Measurements from ENCODE around the gene FAM110C.
"Not testable (repeated sequence)": the region's sequence is repeated elsewhere in the genome, so short reads cannot be mapped to it uniquely, and the experiment has no call there.

Gene FAM110C, protein sequence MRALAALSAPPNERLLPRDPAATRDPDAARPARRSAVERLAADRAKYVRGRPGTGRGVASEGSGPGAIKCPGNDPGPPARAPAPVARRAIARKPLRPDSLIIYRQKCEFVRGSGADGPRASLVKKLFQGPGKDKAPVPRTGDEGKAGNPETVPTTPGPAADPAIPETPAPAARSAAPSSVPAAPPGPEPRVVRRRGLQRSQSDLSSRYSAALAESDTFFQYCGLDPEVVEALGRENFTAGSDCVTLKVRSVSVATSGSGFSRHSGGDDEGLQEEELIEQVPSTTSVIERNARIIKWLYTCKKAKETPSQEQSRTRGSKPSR

DNA sequence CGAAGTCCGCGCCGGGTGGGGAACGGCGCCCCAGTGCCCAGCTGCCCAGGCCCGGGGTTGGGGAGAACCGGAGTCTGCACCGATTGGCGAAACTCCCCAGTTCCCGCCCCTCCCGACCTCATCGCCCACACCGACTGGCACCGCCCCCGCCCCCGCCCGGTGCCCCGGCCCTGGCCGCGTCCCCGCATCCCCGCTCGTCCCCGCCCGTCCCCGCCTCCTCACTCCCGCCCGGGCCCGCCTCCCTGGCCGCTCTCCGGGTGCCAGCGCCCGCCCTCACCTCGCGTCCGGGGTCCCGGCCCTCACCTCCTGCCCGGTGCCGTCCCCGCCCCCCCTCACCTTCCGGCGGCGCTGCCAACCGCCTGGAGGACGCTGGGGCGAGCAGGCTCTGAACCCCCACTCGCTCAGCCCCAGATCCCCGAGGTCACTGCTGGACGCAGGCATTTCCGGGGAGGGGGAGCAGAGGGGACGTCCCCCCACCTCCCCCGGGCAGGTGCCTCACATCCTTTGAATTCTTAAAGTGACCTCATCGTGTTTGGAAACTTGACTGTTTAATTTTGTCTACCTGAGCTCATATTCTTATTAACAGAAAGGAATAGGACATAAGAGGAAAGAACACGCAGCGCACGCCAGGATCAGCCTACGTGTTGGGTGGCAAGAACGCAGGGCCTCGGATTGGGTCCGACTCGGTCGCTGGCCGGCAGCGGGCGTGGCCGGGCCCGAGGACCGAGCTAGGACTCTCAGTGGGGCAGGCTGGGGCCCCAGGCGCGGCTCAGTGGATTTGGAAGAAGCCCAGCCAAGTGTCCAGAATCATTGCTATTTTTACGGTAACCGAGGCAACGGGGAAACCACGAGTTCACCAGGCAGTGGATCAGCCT, at the start of gene FAM110C:
FAM110C (minus strand) TSS at position 35 of the 875 bp plus-strand sequence. CDS start 120 bp downstream, outside the sequence.
- peak in 3 of 4 experiments; percentile 11 to 12 (median 11) for DNase-seq

DNA sequence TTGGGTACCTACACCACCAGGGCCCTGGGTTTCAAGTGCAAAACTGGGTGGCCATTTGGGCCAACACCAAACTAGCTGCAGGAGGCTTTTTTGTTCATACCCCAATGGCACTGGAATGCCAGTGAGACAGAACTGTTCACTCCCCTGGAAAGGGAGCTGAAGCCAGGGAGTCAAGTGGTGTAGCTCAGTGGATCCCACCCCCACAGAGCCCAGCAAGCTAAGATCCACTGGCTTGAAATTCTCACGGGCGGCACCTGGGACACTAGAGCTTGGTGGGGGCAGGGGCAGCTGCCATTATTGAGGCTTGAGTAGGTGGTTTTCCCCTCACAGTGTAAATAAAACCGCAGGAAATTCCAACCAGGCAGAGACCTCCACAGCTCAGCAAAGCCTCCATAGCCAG, 46.0 kb upstream of the FAM110C start:
- DNase-seq, result no peak

DNA sequence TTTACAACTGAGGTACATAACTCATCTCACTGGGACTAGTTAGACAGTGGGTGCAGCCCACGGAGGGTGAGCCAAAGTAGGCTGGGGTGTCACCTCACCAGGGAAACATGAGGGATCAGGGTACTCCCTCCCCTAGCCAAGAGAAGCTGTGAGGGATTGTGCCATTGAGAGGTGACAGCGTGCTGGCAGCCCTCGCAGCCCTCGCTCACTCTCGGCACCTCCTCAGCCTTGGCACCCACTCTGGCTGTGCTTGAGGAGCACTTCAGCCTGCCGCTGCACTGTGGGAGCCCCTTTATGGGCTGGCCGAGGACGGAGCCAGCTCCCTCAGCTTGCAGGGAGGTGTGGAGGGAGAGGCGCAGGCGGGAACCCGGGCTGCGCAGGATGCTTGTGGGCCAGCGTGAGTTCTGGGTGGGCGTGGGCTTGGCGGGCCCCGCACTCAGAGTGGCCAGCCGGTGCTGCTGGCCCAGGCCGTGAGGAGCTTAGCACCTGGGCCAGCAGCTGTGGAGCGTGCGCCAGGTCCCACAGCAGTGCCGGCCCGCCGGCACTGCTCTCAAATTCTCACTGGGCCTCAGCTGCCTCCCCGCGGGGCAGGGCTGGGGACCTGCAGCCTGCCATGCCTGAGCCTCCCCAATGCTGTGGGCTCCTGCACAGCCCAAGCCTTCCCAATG, 44.5 kb upstream of the FAM110C start:
- no peak for DNase-seq

DNA sequence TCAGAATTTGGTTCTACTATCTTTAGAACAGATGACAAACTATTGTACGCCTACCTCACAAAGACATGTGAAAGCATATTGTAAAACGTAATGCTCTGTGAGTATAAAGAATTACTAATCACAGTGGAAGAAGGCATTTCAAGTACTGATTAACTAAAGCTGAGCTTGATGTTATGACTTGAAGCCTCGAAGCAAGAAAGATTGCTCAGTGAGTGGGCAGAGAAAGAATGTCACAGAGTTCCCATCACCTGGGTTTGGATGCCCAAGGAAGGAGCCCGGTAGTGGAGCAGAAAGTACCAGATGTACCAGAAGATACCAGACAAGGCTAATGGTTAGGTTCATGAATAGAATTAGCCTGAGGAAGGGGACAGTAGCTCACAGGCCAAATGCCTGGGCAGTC, 39.5 kb upstream of the FAM110C start:
- DNase-seq, result no peak

DNA sequence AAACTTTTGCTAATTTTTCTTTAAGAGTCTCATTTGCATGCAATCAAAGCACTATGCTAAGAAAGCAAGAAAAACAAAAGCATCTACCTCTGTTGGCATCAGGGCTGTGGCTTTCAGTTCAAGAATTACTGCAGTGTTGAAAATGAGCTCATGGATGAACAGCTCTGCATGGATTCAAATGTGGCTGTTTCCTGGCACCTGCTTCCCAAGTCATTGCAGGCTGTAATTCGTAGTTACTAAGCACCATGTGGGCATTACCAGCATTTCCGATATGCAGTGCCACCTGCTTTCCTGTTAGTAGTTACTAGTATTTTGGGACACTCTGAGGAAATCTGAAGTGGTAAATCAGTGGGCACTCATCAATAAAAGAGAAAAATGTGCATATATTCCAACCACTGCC, 37.8 kb upstream of the FAM110C start:
- no peak for DNase-seq

DNA sequence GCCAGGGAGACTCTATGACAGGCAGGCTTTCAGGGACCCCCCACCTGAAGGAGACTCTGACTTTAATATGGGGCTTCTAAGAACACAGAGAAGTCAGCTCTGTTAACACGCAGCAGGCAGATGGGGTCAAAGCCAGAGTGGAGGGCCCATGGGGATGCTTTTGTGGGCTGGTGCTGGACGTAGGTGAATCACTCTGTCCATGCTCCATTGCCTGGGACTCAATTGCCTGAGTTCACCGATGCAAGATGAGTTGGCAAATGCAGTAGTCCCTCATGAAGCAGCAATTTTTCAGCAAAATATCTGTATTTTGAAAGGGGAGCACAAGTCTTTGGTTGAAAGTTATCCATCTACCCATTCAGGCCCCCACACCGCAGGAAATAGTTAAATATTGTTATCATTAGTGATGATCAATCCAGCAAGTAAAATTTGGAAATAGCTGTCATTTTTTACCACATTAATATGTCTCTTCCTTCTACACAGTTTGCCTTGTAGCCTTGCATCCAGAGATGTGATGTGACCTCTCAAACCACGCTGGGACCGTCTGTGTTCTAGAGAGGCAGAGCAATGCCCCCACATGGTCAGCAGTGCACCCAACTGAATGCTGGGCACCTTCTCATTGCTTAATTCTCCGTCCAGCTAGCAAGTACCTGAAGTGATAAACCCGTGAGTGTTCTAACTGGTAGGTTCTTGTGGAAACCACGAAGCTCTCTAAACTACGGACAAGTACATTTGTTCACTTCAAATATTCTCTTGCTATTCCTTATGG, 34.8 kb upstream of the FAM110C start:
- DNase-seq, result no peak

DNA sequence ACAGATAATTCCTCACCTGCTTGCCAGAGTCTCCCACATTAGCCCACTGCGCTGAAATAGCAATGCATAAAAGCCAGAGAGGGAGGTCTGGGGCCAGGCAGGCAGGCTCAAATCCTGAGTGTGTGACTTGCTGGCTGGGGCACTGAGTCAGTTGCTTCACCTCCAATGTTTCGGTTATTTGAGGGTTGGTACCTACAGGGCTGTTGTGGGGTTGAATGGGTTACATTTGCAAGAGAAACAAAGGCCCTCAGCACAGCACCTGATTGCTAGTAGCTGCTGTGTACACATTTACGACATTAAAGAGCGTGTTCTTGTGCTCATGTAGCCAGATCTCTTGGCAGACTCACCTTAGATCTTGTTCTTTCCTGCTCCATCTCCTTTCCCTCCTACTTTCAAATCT, 34.1 kb upstream of the FAM110C start:
- no peak for DNase-seq

DNA sequence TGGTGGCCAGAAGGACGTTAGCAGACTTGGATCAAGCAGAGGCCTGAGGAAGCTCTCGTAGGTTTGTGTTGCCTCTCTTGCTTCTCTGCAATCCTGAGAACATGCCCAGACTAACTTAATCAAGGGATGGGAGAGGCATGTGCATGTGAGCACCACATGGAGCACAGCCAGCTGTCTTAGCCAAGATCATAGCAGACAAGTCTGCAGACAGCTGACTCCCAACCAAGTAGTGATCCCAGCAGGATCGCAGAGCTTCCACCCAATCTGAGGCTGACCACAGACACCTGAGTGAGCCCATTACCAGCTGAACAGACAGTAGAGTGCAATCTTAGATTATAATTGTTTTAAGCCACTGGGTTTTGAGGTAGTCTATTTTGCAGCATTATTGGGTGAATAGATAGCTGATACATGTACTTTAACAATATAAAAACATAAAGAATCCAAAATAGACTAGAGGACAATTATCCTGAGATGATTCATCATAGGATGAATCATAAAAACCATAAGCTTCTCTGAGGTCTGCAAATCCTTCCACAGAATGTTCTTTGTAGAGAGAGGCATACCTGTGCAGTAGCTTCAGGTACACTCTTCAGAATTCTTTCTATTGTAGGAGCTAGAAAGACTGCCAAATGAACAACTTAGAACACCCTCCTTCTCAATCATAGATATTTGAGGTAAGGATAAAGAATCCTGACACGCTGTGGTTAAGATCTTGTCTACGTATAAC, 25.2 kb upstream of the FAM110C start:
- DNase-seq, result no peak

DNA sequence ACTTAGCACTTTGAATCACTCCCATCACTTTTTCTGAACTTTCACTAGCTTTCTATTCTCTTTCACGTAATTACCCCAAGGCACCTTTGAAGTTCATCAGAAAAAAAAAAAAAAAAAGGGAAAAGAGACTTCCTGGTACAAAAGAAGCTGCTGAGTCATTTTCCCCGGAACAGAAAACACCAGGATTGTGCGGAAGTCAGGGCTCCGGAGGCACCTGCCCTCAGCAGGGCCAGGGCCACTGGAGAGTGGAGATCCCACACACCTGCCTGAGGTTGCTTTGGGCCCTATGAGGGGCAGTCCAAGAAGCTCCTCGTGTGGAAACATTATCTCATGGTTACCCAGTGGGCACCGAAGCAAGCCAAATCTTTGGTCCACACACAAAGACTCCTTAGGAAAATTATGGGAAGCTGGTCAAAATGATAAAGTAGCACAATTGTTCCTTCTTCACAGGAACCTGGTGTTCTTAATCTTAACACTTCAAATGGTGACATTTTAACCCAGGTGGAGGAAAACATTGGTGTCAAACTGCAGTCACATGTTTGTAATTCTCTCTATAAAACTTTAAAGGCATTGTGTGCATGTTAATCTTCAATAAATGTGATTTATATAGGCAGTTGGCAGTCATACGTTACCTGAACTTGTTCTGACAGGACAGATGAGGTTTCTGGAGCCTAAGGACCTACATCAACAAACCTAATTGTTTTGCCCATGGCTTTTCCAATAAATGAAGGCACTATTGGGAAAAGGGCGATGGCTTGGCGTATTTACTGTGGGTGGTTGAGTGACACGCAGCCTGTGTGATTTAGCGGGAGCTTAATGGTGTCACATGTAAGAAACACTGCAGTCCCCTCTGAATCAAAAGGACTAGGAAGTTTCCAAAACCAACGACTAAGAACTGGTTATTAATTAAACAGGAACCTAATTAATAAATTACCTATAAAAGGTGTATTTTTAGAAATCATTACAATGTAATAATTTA, 23.4 kb upstream of the FAM110C start:
- no peak for DNase-seq

DNA sequence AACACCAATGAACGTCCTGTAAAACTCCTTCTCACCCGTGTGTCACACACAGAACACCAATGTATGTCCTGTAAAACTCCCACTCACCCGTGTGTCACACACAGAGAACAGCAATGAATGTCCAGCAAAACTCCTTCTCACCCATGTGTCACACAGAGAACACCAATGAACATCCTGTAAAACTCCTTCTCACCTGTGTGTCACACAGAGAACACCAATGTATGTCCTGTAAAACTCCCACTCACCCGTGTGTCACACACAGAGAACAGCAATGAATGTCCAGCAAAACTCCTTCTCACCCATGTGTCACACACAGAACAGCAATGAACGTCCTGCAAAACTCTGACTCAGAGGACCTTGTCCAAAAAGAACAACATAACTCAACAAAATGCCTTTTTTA, 22.3 kb upstream of the FAM110C start:
- not testable (repeated sequence) for DNase-seq

DNA sequence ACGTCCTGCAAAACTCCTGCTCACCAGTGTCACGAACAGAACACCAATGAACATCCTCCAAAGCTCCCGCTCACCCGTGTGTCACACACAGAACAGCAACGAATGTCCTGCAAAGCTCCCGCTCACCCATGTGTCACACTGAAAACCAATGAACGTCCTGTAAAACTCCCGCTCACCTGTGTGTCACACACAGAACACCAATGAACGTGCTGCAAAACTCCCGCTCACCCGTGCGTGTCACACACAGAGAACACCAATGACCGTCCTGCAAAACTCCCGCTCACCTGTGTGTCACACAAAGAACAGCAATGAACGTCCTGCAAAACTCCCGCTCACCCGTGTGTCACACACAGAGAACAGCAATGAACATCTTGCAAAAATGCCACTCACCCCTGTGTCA, 20.5 kb upstream of the FAM110C start:
- DNase-seq, result no peak

DNA sequence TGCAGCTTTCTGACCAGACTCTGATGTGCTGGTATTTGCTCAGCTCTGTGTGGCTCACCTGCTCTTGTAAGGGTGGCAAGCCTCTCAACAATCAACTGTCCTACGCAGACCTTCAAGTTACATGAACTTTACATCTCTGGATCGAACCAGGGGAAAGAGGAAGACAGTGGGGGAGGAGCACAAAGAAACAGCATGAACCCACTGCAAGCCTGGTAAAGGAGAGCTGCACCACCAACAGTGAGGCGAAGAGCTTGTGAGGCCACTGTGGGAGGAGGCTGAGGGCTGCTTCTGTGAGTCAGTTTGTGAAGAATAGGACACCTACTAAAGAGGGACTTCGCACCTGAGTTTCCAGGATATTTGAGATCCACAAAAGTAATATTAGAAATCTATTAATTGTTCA, 18.8 kb upstream of the FAM110C start:
- no peak for DNase-seq

DNA sequence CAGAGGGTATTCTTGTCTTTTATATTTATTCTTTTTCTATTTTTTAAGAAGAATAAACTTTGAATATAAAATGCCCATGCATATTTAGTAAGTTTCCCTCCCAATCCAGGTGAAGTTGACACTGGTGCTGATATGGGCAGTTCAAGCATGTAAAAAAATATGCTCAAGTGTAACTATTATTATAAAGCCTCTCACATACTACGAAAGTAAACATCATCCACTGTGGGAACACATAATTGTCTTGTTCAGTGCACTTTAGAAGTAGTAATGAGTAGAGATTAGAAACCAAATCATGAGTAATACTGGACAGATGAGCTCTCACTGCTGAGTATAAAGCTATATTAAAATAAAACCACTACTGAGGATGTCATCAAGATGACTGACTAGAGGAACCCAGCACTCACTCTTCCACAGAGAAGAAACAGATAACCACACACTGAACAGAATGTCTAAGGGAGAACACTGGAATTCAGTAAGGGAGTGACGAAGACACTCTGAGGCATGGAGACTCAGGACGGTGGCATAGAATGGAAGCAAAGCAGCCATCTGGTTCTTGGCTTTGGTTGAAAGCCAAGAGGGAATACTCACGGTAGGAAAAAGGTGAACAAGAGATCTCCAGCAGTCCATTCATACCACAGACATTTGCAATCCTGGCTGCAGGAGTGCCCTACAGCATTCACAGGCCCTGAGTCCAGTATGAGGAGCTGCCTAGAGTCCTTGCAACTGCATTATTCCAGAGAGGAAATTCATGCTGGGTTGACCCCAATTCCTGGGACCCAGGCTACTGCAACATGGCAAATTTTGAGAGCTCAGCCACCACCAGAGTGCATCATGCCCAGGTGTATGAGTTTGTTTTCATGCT, 9.5 kb upstream of the FAM110C start:
- no peak for DNase-seq

DNA sequence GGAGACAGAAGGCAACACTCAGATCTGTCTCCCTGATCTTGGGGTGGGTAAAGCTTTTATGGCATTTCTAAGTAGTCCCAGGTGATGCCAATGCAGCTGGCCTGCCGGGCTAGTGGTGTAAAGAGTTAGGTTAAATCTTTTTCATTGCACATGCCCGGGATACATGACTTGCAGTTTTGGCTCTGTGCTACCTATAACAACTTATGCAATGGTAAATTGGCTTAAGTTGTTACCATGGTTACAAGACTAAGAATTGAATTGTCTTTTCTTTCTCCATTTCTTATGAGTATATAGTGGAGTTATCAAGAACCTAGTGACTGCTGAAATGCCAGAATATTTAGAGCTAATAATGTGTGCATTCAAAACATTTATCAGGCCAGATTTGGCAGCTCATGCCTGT, 5.3 kb upstream of the FAM110C start:
- no peak for DNase-seq

DNA sequence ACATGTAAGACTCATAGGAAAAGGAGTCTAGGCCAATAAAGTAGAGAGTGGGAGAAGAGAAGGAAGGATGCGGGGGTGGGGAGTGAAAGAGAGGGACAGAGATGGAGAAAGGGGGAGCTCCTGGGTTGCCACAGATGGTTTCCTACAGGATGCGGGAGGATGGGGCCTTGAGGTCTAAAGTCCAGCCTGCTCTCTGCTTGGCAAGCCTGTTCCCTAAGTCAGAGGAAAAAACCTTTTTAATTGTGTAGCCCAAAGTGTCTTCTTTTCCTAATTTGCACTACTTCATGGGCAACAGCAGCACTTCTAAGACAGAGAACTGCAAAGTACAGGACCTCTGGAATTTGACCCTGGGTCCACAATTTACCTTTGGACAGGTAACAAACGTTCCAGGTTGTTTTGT, 1.4 kb upstream of the FAM110C start:
- DNase-seq, result no peak

DNA sequence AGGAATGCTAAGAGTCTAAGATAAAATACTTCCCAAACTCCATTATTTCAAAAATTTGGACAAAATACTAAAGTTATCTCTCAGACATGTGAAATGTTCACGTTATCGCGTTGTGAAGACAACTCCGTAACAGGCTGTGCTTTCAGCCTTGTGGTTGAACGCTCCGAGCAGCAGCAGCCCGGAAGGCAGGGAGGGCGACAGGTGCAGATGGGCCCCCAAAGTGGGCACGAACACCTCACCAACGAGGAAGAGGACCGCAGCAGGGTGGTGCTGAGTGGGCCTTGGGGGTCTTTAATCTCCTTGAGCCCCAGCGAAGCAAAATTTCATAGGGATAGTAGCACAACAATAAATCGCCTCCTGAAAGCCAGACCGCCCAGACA, 1.0 kb upstream of the FAM110C start:
- DNase-seq, result no peak

DNA sequence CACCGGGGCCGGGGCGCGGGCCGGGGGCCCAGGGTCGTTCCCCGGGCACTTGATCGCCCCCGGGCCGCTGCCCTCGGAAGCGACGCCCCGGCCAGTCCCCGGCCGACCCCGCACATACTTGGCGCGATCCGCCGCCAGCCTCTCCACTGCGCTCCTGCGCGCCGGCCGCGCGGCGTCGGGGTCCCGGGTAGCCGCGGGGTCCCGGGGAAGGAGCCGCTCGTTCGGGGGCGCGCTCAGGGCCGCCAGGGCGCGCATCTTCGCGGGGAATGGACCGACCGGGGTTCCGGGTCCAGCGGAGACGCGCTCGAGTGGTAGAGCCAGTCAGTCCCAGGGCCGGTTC, 204 bp downstream of the FAM110C start:
- DNase-seq, result no peak

DNA sequence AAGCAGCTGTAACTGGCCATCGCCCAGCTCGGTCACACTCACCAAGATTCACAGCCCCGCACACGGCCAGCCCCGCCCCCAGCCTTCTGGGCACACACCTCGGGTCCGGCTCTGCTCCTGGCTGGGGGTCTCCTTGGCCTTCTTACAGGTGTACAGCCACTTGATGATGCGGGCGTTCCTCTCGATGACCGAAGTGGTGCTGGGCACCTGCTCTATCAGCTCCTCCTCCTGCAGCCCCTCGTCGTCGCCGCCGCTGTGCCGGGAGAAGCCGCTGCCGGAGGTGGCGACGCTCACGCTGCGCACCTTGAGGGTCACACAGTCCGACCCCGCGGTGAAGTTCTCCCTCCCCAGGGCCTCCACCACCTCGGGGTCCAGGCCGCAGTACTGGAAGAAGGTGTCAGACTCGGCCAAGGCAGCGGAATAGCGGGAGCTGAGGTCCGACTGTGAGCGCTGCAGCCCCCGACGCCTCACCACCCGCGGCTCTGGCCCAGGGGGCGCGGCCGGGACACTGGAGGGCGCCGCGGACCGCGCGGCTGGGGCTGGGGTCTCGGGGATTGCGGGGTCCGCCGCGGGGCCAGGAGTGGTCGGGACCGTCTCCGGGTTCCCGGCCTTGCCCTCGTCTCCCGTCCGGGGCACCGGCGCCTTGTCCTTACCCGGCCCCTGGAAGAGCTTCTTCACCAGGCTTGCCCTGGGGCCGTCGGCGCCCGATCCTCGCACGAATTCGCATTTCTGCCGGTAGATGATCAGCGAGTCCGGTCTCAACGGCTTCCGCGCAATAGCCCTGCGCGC, 769 bp downstream of the FAM110C start:
- DNase-seq, result no peak

DNA sequence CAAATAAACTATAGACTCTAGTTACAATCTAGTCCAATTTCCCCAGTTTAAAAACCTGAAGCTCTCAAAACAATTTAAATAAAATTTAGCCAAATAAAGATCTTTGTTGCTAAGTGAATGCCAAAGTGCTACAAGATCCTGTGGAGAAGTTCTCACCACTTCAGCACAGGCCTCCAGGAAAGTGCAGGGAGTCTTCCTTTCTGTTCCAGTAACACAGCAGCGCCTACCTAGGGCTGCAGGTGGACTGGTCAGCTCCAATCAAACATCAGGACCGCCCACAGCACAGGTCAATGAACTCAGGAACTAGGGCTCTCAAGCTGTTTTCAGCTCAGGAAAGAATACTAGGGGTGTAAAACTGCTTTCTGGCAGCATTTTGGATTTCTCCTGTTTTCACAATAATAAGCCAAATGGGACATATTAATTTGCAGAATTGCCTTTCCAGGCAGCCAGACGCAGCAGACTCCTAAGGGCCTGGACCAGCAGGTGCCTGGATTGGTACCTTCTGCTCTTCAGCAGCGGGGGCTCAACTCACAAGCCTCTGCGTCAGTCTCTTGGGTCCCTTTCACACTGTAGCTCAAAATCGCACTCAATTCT, 1.5 kb downstream of the FAM110C start:
- DNase-seq, result no peak

Measured in activated CD4-positive, CD25-positive, alpha-beta regulatory T cell (primary cell).